Measurements from ENCODE around the gene PHKB.

The PHKB gene

DNA sequence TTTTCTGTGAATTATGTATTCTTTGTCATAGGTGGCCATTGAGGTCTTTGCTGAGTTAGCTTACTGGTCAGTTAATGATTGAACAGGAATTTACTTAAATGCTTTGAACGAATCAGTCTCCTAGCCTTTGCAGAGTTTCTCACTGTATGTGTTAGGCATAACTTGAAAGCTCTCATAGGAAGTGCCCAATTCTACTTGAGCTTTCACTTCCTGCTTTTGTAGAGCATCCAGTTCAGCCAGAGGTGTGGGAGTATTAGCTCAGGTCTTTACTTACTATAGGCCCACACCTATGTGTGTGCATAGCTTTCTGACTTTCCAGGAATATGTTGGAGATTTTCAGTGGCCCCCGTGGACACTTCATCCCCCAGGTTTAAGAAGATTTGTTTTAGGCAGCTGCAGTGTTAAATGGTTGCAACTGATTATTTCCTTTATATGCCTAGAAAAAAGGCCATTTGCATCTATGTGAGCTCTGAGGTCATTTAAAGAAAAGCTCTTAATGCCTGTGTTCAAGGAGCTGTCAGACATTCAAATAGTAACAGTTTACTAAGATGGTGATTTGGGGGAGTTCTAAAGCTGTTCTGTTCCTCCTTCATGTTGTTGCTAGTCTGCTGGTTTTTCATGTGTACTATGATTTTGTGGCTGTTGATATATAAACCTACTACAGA is 62.3 kb downstream of the PHKB start:
- TF ChIP-seq POLR2AphosphoS5 (IDR thresholded peaks at IDR 0.05; ENCODE audit: low read depth, low read length) (no peak), TAF1 (IDR thresholded peaks at IDR 0.05; ENCODE audit: borderline replicate concordance, insufficient read depth, low read length) (no peak), FOXP2 (optimal IDR thresholded peaks at IDR 0.05; ENCODE audit: borderline replicate concordance, extremely low read depth, extremely low read length, insufficient read depth) (no peak), SIN3A (IDR thresholded peaks at IDR 0.05; ENCODE audit: borderline replicate concordance, insufficient read depth, low read length) (no peak)
- TF ChIP-seq, protein P1, sequence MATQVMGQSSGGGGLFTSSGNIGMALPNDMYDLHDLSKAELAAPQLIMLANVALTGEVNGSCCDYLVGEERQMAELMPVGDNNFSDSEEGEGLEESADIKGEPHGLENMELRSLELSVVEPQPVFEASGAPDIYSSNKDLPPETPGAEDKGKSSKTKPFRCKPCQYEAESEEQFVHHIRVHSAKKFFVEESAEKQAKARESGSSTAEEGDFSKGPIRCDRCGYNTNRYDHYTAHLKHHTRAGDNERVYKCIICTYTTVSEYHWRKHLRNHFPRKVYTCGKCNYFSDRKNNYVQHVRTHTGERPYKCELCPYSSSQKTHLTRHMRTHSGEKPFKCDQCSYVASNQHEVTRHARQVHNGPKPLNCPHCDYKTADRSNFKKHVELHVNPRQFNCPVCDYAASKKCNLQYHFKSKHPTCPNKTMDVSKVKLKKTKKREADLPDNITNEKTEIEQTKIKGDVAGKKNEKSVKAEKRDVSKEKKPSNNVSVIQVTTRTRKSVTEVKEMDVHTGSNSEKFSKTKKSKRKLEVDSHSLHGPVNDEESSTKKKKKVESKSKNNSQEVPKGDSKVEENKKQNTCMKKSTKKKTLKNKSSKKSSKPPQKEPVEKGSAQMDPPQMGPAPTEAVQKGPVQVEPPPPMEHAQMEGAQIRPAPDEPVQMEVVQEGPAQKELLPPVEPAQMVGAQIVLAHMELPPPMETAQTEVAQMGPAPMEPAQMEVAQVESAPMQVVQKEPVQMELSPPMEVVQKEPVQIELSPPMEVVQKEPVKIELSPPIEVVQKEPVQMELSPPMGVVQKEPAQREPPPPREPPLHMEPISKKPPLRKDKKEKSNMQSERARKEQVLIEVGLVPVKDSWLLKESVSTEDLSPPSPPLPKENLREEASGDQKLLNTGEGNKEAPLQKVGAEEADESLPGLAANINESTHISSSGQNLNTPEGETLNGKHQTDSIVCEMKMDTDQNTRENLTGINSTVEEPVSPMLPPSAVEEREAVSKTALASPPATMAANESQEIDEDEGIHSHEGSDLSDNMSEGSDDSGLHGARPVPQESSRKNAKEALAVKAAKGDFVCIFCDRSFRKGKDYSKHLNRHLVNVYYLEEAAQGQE (IDR thresholded peaks at IDR 0.05; ENCODE audit: insufficient read depth in 1 of 2, low read depth in 2 of 2, low read length in 2 of 2) = no peak

DNA sequence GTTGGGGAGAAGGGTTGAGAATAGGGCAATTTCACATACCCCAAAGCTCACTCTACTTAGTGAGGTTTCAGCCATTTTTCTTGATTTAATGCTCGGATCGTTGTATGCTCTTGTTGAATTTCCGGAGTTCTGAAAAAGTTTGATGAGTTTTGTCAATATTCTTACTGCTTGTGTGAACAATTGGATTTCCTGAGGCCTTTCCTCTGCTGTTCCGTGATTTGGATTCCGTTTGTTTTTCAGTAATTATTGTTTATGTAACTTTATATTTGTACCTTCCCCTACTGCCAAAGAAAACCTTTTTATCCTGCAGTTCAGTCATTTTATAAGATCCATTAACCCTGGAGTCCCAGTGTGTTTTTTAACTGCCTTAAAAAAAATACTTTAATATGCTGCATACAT is 62.9 kb downstream of the PHKB start:
- TF ChIP-seq TAF1 (IDR thresholded peaks at IDR 0.05; ENCODE audit: borderline replicate concordance, insufficient read depth, low read length) (no peak), FOXP2 (optimal IDR thresholded peaks at IDR 0.05; ENCODE audit: borderline replicate concordance, extremely low read depth, extremely low read length, insufficient read depth) (no peak), SIN3A (IDR thresholded peaks at IDR 0.05; ENCODE audit: borderline replicate concordance, insufficient read depth, low read length) (no peak), POLR2AphosphoS5 (IDR thresholded peaks at IDR 0.05; ENCODE audit: low read depth, low read length) (no peak)
- TF ChIP-seq, protein P1 (IDR thresholded peaks at IDR 0.05; ENCODE audit: insufficient read depth in 1 of 2, low read depth in 2 of 2, low read length in 2 of 2) = no peak

DNA sequence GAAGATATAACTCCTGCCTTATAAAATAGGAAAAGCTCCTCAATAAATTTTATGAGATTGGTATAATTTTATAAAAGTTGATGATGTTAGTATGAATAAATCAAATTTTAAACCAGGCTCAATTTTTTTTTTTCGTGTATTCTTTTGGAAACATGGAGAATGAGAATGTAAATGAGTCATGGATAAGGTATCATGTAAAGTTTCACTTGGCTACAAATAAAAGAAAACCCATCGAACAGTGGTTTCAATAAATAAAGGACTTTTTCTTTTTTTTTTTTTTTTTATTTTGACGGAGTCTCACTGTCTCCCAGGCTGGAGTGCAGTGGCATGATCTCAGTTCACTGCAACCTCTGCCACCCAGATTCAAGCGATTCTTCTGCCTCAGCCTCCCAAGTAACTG is 67.3 kb downstream of the PHKB start:
- TF ChIP-seq POLR2AphosphoS5 (IDR thresholded peaks at IDR 0.05; ENCODE audit: low read depth, low read length) = no peak

DNA sequence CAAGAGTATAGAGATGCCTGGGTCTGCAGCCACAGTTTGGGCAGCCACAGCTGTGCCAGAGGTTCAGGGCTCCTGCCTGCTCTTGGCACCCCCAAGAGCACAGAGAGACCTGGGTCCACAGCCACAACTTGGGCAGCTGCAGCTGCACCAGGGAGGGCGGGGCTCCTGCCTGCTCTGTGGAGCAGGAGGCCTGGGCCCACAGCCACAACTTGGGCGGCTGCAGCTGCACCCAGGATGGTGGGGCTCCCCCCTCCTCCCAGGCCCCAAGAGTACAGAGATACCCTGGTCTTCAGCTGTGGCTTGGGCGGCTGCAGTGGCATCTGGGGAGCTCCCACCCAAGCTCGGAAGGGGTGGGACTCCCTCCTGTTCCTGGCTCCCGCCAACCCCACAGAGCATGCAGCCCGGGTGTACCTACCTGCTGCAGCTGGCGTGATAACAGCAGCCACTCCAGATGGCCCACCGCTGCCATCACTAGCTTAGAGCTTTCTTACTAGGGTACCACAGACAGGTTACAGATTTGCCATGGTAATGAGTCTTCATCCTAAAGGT is 72.7 kb downstream of the PHKB start:
- TF ChIP-seq, protein P1 (IDR thresholded peaks at IDR 0.05; ENCODE audit: insufficient read depth in 1 of 2, low read depth in 2 of 2, low read length in 2 of 2) = no peak
- TF ChIP-seq FOXP2 (optimal IDR thresholded peaks at IDR 0.05; ENCODE audit: borderline replicate concordance, extremely low read depth, extremely low read length, insufficient read depth) (no peak), POLR2AphosphoS5 (IDR thresholded peaks at IDR 0.05; ENCODE audit: low read depth, low read length) (no peak), SIN3A (IDR thresholded peaks at IDR 0.05; ENCODE audit: borderline replicate concordance, insufficient read depth, low read length) (no peak), TAF1 (IDR thresholded peaks at IDR 0.05; ENCODE audit: borderline replicate concordance, insufficient read depth, low read length) (no peak)

DNA sequence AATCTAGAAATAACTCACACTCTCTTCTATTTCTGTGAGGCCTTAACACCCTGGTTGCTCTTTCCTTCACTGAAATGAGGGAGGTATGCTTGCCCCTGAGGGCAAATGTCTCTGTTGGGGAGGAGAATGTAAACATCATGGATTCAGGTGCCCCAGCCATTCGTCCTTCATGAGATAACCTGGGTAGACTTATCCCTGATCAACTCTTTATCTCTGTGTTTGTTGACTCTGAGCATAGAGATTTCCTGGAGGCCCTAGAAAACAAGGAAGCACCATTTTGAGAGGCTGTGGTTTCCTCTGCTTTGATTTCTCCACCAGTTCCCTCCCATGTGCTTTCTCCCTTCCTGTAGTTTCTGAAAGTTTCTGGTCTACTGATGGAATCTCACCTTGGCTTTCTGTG is 77.3 kb downstream of the PHKB start:
- TF ChIP-seq, protein P1 (IDR thresholded peaks at IDR 0.05; ENCODE audit: insufficient read depth in 1 of 2, low read depth in 2 of 2, low read length in 2 of 2) = no peak
- TF ChIP-seq SIN3A (IDR thresholded peaks at IDR 0.05; ENCODE audit: borderline replicate concordance, insufficient read depth, low read length) (no peak), FOXP2 (optimal IDR thresholded peaks at IDR 0.05; ENCODE audit: borderline replicate concordance, extremely low read depth, extremely low read length, insufficient read depth) (no peak), TAF1 (IDR thresholded peaks at IDR 0.05; ENCODE audit: borderline replicate concordance, insufficient read depth, low read length) (no peak), POLR2AphosphoS5 (IDR thresholded peaks at IDR 0.05; ENCODE audit: low read depth, low read length) (no peak)

All from PFSK-1 (cell line).